Pancreas (tissue), 10 donors: ENCODE measurements around the gene TOR1B. TPM values are rescaled to one million over a fixed set of nuclear protein-coding genes. Genes with fewer than 3 reads are reported as not detected.

Experiments
- ATAC-seq, 4 donors: fragments of 200-7000 bp; cut with Tn5 transposase; one replicate each; pipeline versions ENCODE4 v1.8.0 to v1.9.1; 2020; ENCODE audit warnings: mild to moderate bottlenecking in 4 of 4, moderate library complexity in 4 of 4
- DNase-seq, 6 donors: peaks; one replicate each; pipeline ENCODE4 v3.0.0-alpha.2; 2020
- FAIRE-seq: peaks from 2 replicates; lab custom pipeline; 2012; peaks lifted over from hg19 to GRCh38; lab: Jason Lieb, UNC
- H3K27ac ChIP-seq, 4 donors: fragments of 200-600 bp; sonication (generic); 1 replicate in 3 of 4; 2 replicates in 1 of 4; pipeline versions ENCODE4 v1.5.0 to v1.8.0; 2020
- H3K27me3 ChIP-seq, 4 donors: fragments of 200-600 bp; one replicate each; pipeline ENCODE4 v1.8.0; 2021
- H3K36me3 ChIP-seq, 3 donors: fragments of 200-600 bp; sonication (generic) in 1 of 3; one replicate each; pipeline versions ENCODE4 v1.5.0 to v1.8.0; 2020 to 2021
- H3K4me1 ChIP-seq, 3 donors: fragments of 200-600 bp; one replicate each; pipeline ENCODE4 v1.8.0; 2021
- H3K4me3 ChIP-seq, 4 donors: fragments of 200-600 bp; sonication (generic) in 2 of 4; one replicate each; pipeline versions ENCODE4 v1.5.0 to v1.8.0; 2020 to 2021
- H3K9me3 ChIP-seq, 4 donors: fragments of 200-600 bp; one replicate each; pipeline ENCODE4 v1.8.0; 2021
- WGBS, 2 donors: extraction: QIAGEN DNeasy Blood & Tissue Kit; methylation state at CpG; one replicate each; pipeline ENCODE4 v1.1.7; 2013; 5-methylcytosine and 5-hydroxymethylcytosine counted together
- intact Hi-C, 3 donors: fragments of 100-400 bp; cut with DNase I; formaldehyde crosslinking; loops; one replicate each; pipeline versions ENCODE4 v1.11.1 to v1.14.2; 2022
- polyA plus RNA-seq, 2 donors: library from polyadenylated mRNA; stranded (reverse); fragments of 200-250 nt; gene quantifications; one replicate each; pipeline ENCODE4 v1.2.3, GENCODE V29; 2013
- total RNA-seq, 6 donors: library from RNA; stranded (reverse); fragmentation: NEBNext Ultra II Directional in 4 of 6; extraction: Animal tissue kit (Norgen Biotek cat#: 25700) in 4 of 6; gene quantifications; one replicate each; pipeline versions ENCODE4 v1.2.1 to v1.2.4, GENCODE V29; 2021 to 2023
- TF ChIP-seq, protein P1 (sequence below), 4 donors: fragments of 200-600 bp; sonication (generic) in 3 of 4; IDR thresholded peaks; one replicate each; pipeline versions ENCODE4 v1.5.0 to v1.8.0; 2021; ENCODE audit warnings: antibody characterized with exemption in 4 of 4
- donor health status: healthy with polysubstance abuse.
- donor health status: DM: no; HTN: no; CAD: no; lungs with moderate emphysema.
- donor health status: DM: no; HTN: no; CAD: no.
- donor health status: control.
- donor health status: control.
- donor health status: Bipolar disorder and iron deficiency.
- donor health status: DM: yes; HTN: yes; CAD: no.
- donor health status: DM: no; HTN: no; CAD: no.
- donor health status: DM: no; HTN: no; CAD: no.
- donor health status: DM: yes; HTN: yes; CAD: no.

TOR1B gene
- total and polyA plus RNA-seq, 8 donors = 6.1 to 17.3 (median 11.2) TPM

DNA sequence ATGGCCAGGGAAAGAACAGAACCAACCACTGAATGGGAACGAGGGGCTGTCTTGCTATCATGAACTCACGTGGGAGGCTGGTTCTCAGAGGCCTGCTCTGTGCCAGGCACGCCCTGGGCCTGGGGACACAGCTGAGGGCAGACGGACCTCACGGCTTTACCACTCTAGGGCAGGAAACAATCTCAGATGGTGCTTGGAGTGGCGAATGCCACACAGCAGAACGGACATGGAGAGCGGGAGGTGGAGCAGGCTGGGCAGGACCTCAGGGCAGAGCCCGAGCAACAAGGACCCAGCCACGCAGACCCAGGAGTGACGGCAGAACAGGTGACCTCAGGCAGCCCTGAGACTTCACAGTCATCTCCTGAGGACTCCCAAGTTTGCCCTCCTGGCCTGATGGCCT, 12.3 kb downstream of the TOR1B start:
- FAIRE-seq (no peak), ATAC-seq (no peak), DNase-seq (peak in 1 of 6 donors; percentile 54)
- TF ChIP-seq, protein P1, sequence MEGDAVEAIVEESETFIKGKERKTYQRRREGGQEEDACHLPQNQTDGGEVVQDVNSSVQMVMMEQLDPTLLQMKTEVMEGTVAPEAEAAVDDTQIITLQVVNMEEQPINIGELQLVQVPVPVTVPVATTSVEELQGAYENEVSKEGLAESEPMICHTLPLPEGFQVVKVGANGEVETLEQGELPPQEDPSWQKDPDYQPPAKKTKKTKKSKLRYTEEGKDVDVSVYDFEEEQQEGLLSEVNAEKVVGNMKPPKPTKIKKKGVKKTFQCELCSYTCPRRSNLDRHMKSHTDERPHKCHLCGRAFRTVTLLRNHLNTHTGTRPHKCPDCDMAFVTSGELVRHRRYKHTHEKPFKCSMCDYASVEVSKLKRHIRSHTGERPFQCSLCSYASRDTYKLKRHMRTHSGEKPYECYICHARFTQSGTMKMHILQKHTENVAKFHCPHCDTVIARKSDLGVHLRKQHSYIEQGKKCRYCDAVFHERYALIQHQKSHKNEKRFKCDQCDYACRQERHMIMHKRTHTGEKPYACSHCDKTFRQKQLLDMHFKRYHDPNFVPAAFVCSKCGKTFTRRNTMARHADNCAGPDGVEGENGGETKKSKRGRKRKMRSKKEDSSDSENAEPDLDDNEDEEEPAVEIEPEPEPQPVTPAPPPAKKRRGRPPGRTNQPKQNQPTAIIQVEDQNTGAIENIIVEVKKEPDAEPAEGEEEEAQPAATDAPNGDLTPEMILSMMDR (IDR thresholded peaks at IDR 0.05) = no peak
- Histone ChIP-seq H3K9me3 (no peaks in the 10 kb centered on the region), H3K27ac (no peak overlapping the region), H3K27me3 (no peaks in the 10 kb centered on the region), H3K36me3 (peaks cover 0 to 19% (median 5%) of the 10 kb centered on the region in 3 donors), H3K4me3 (no peak overlapping the region), H3K4me1 (peaks cover 0 to 7% (median 2%) of the 10 kb centered on the region in 3 donors)
- WGBS, 2 donors = 90 to 93% methylated on average over 11 of the region's 11 CpGs
- intact Hi-C loops = no loop called here

DNA sequence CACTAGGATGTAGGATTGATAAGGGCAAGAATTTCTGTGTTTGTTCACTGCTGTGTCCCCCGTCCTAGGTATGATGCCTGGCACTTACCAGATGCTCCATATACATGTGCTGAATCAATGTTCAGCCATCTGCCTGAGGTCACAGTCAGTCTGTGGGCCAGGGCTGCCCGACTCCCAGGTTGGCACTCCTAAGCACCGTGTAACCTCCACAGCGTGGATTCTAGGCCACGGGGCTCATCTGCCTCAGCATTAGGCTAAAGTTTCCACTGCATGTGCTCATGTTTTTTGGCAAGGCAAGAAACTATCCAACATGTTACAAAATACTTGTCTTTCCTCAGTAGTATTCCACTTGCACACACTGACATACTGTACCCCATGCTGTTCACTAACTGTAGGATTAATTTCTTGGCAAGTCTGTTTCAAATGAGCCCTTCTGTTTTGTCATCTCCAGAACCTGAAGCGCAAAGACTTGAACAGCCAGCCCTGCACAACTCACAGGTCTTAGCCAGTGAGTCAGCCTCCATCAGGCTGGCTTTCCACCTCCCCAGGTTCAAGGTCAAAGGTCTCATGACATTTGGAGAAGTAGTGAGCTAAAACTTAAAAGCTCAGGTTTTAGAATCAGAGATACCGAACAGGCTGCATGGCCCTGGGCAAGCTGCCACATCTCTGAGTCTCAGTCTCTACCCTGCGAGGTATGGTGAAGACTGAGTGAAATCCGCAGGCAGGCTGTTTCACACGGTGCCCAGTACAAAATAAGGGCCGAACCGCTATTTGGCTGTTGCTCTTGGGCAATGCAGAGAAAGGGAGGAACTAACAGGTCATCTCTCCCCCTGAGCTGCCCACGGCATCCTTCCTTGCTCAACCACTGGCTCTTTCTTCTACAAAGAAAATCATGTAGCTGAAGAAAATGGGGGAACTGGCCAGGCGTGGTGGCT, 13.8 kb downstream of the TOR1B start:
- FAIRE-seq (no peak), ATAC-seq (peak in 1 of 4 donors; percentile 5), DNase-seq (no peak)
- H3K36me3 ChIP-seq = peaks cover 0 to 32% (median 8%) of the 10 kb centered on the region in 3 donors
- H3K9me3 ChIP-seq = no peaks in the 10 kb centered on the region
- TF ChIP-seq, protein P1 (IDR thresholded peaks at IDR 0.05) = no peak
- WGBS, 2 donors = 75 to 80% methylated on average over 14 of the region's 14 CpGs
- intact Hi-C loops = no loop called here
- no peak overlapping the region for H3K4me3 ChIP-seq
- no peak overlapping the region for H3K27ac ChIP-seq
- H3K27me3 ChIP-seq = no peaks in the 10 kb centered on the region
- H3K4me1 ChIP-seq = no peaks in the 10 kb centered on the region

DNA sequence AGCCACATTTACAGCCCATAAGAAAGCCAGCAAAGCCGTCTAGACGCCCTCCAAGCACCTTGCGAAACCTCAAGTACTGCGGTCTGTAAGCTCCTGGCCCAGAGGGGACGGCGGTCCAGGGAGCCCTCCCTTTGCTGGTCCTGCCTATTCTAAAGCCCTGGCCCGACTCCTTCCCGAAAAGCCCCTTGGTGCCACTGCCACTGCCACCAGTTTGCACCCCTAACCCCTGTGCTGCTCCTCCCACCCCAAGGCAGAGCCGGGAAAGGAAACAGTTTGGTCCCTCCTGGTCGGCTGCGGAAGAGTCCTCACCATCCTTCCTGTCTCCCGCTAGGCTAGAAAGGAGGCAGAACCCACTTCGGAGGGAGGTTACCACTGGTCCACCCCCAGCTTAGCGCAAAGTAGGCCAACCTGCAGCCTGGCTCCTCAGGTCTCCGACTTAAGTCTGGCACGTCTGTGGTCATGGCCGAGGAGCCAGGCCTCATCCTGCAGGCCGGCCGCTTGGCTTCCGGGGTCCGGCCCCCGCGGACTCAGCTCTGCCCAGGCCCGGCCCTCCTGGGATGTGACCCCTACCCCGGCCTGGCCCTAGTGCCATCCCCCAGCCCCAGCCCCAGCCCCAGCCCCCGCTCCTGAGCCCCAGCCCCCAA, 20.0 kb downstream of the TOR1B start:
- H3K4me3 ChIP-seq = peak overlapping the region; percentile 7 to 84 (median 76)
- peaks cover 0 to 4% (median 0%) of the 10 kb centered on the region in 3 donors for H3K4me1 ChIP-seq
- peak in 3 of 6 donors; percentile 32 to 76 (median 63) for DNase-seq
- WGBS, 2 donors = 23 to 28% methylated on average over 24 to 26 of the region's 26 CpGs
- no peak for FAIRE-seq
- no peaks in the 10 kb centered on the region for H3K27me3 ChIP-seq
- no peaks in the 10 kb centered on the region for H3K9me3 ChIP-seq
- H3K27ac ChIP-seq = no peak overlapping the region
- peak; percentile 22 to 48 (median 28) for ATAC-seq
- peaks cover 0 to 36% (median 10%) of the 10 kb centered on the region in 3 donors for H3K36me3 ChIP-seq
- intact Hi-C loops = no loop called here
- TF ChIP-seq, protein P1 (IDR thresholded peaks at IDR 0.05) = no peak

DNA sequence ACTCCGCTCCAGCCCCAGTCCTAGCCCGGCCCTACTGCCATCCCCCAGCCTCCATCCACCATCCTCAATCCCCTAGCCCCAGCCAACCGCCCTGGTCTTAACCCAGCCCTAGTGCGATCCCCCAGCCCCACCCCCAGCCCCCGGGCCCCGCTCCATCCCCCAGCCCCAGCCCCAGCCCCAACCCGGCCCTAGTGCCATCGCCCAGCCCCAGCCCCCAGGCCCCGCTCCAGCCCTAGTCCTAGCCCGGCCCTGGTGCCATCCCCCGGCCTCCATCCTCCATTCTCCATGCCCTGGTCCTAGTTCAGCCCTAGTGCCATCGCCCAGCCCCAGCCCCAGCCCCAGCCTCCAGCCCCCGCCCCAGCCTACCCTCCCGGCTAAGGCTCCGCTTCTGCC, 20.6 kb downstream of the TOR1B start:
- TF ChIP-seq, protein P1 (IDR thresholded peaks at IDR 0.05) = no peak
- ATAC-seq (peak; percentile 29 to 62 (median 52)), FAIRE-seq (no peak), DNase-seq (peak in 2 of 6 donors; percentile 60 to 81)
- 0 to 1% methylated on average over 6 to 14 of the region's 15 CpGs for WGBS, 2 donors
- H3K4me1 ChIP-seq = peaks cover 0 to 4% (median 0%) of the 10 kb centered on the region in 3 donors
- H3K4me3 ChIP-seq = peak overlapping the region; percentile 72 to 84 (median 76)
- no peaks in the 10 kb centered on the region for H3K27me3 ChIP-seq
- peak overlapping the region in 3 of 4 donors; percentile 38 to 50 (median 46) for H3K27ac ChIP-seq
- no peaks in the 10 kb centered on the region for H3K9me3 ChIP-seq
- peaks cover 0 to 36% (median 8%) of the 10 kb centered on the region in 3 donors for H3K36me3 ChIP-seq
- intact Hi-C loops = no loop called here
